SK-N-SH (cell line): Measurements from ENCODE around the gene PLIN3. TPM values are rescaled to one million over a fixed set of nuclear protein-coding genes. Genes with fewer than 3 reads are reported as not detected.
A peak's percentile ranks its signal among the peaks of the same experiment; 100 is the strongest.

ENCODE experiments used
- CTCF ChIP-seq: fragments of 200-600 bp; sonication (generic); IDR thresholded peaks from 2 replicates; pipeline ENCODE4 v1.6.1; 2017; ENCODE audit warnings: antibody characterized with exemption, mild to moderate bottlenecking, moderate library complexity
- FOSL2 ChIP-seq: IDR thresholded peaks from 2 replicates; pipeline ENCODE4 v1.4.0; 2012; ENCODE audit warnings: low read depth, mild to moderate bottlenecking, moderate library complexity, borderline replicate concordance
- FOXJ3 ChIP-seq: sonication (generic); formaldehyde crosslinking; IDR thresholded peaks from 2 replicates; pipeline ENCODE4 v1.5.1; 2020; ENCODE audit warnings: mild to moderate bottlenecking, missing genetic modification reagents
- FOXM1 ChIP-seq: IDR thresholded peaks from 2 replicates; pipeline ENCODE4 v1.4.0; 2012; ENCODE audit warnings: low read depth, mild to moderate bottlenecking
- IRF3 ChIP-seq: fragments of 150-350 bp; IDR thresholded peaks from 2 replicates; pipeline ENCODE4 v1.6.1; 2016; ENCODE audit warnings: mild to moderate bottlenecking, low read depth, low read length
- JUND ChIP-seq: IDR thresholded peaks from 2 replicates; pipeline ENCODE4 v1.4.0; 2012
- MEF2A ChIP-seq: IDR thresholded peaks from 2 replicates; pipeline ENCODE4 v1.4.0; 2012; ENCODE audit warnings: low read depth, borderline replicate concordance
- MXI1 ChIP-seq: IDR thresholded peaks from 2 replicates; pipeline ENCODE4 v1.6.1; 2012; ENCODE audit warnings: mild to moderate bottlenecking, low read depth, low read length, improper control_type of control experiment
- POLR2AphosphoS5 ChIP-seq: IDR thresholded peaks from 2 replicates; pipeline ENCODE4 v1.6.1; 2012; ENCODE audit warnings: low read depth, low read length
- TAF1 ChIP-seq: IDR thresholded peaks from 2 replicates; pipeline ENCODE4 v1.6.1; 2012; ENCODE audit warnings: low read depth, mild to moderate bottlenecking, low read length, moderate library complexity, borderline replicate concordance
- TEAD4 ChIP-seq: IDR thresholded peaks from 2 replicates; pipeline ENCODE4 v1.4.0; 2012; ENCODE audit warnings: mild to moderate bottlenecking, borderline replicate concordance; ENCODE audit not compliant: insufficient read depth
- USF1 ChIP-seq: IDR thresholded peaks from 2 replicates; pipeline ENCODE4 v1.4.0; 2012; ENCODE audit warnings: low read depth, borderline replicate concordance
- USF2 ChIP-seq: fragments of 150-350 bp; IDR thresholded peaks from 2 replicates; pipeline ENCODE4 v1.6.1; 2017; ENCODE audit warnings: antibody characterized with exemption, low read length, low read depth, borderline replicate concordance
- polyA plus RNA-seq, 3 experiments: library from polyadenylated mRNA; depleted of rRNA; stranded (reverse); fragments of >200 nt; gene quantifications; 2 replicates each; pipeline ENCODE4 v1.2.3, GENCODE V29; 2012
- TF ChIP-seq, protein P1 (sequence below): IDR thresholded peaks from 2 replicates; pipeline ENCODE4 v1.4.0; 2012; ENCODE audit warnings: low read depth
- TF ChIP-seq, protein P2 (sequence below): IDR thresholded peaks from 2 replicates; pipeline ENCODE4; 2012

The PLIN3 gene
- polyA plus RNA-seq, 1 of the 3 experiments (the other 2 are of a cell fraction), result 129 TPM

GRCh38 chr19:4815426-4816201 lies 51.9 kb downstream of the PLIN3 start (continued):
- TF ChIP-seq, protein P1, sequence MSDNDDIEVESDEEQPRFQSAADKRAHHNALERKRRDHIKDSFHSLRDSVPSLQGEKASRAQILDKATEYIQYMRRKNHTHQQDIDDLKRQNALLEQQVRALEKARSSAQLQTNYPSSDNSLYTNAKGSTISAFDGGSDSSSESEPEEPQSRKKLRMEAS, result peak; percentile 99
- no peak for TF ChIP-seq TAF1
- TF ChIP-seq, protein P2, sequence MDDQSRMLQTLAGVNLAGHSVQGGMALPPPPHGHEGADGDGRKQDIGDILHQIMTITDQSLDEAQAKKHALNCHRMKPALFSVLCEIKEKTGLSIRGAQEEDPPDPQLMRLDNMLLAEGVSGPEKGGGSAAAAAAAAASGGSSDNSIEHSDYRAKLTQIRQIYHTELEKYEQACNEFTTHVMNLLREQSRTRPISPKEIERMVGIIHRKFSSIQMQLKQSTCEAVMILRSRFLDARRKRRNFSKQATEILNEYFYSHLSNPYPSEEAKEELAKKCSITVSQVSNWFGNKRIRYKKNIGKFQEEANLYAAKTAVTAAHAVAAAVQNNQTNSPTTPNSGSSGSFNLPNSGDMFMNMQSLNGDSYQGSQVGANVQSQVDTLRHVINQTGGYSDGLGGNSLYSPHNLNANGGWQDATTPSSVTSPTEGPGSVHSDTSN, result no peak
- no peak for TF ChIP-seq TEAD4
- no peak for TF ChIP-seq MEF2A
- TF ChIP-seq POLR2AphosphoS5, result no peak; the same call in 1 of the 2 replicates
- TF ChIP-seq JUND, result no peak; the same call in 1 of the 2 replicates
- TF ChIP-seq FOSL2, result no peak
- TF ChIP-seq FOXM1, result no peak
- peak; percentile 98 for TF ChIP-seq USF1
- no peak for TF ChIP-seq FOXJ3 (CRISPR knock-in tag)
- TF ChIP-seq IRF3, result no peak
- no peak for TF ChIP-seq CTCF
- TF ChIP-seq MXI1, result peak; percentile 96
- TF ChIP-seq USF2, result peak; percentile 86
